A549 (cell line): Measurements from ENCODE around the gene DCLK1.

Experiments
- REST ChIP-seq: fragments of 200-600 bp; sonication (generic); IDR thresholded peaks from 2 replicates; pipeline ENCODE4 v1.6.1; 2016; ENCODE audit warnings: antibody characterized with exemption, mild to moderate bottlenecking, moderate library complexity
- ZFP36 ChIP-seq: fragments of 450-650 bp; IDR thresholded peaks from 2 replicates; pipeline ENCODE4 v1.6.1; 2014; ENCODE audit warnings: borderline replicate concordance; ENCODE audit not compliant: partially characterized antibody

- TF ChIP-seq ZFP36 (no peak), REST (no peak)
Measured at GRCh38 chr13:35940734-35941133, 190.4 kb downstream of the DCLK1 start.
